GM18526 (cell line): ENCODE measurements around the gene GPR37.

Source experiments
- POLR2A ChIP-seq: IDR thresholded peaks from 3 replicates; pipeline ENCODE4 v1.6.1; 2011; ENCODE audit not compliant: insufficient read length; ENCODE audit errors: extremely low read depth

Gene GPR37

GRCh38 chr7:124764051-124764846, 1.3 kb downstream of the GPR37 start:
- TF ChIP-seq POLR2A = no peak

- no peak for TF ChIP-seq POLR2A
Measured at GRCh38 chr7:124762611-124763143, 2.9 kb downstream of the GPR37 start.

GRCh38 chr7:124761164-124761715, 4.4 kb downstream of the GPR37 start:
- TF ChIP-seq POLR2A = no peak

GRCh38 chr7:124758327-124758726, 7.3 kb downstream of the GPR37 start:
- no peak for TF ChIP-seq POLR2A

GRCh38 chr7:124754576-124755268, 10.9 kb downstream of the GPR37 start:
- no peak for TF ChIP-seq POLR2A

GRCh38 chr7:124752310-124752709, 13.3 kb downstream of the GPR37 start:
- no peak for TF ChIP-seq POLR2A

- TF ChIP-seq POLR2A = no peak
Measured at GRCh38 chr7:124751027-124751426, 14.6 kb downstream of the GPR37 start.

GRCh38 chr7:124747072-124747471, 18.5 kb downstream of the GPR37 start:
- TF ChIP-seq POLR2A = no peak

- TF ChIP-seq POLR2A = no peak
Measured at GRCh38 chr7:124738639-124739038, 27.0 kb downstream of the GPR37 start.

- TF ChIP-seq POLR2A = no peak
Measured at GRCh38 chr7:124737760-124738300, 27.8 kb downstream of the GPR37 start.

- no peak for TF ChIP-seq POLR2A
Measured at GRCh38 chr7:124728610-124729009, 37.0 kb downstream of the GPR37 start.

- no peak for TF ChIP-seq POLR2A
Measured at GRCh38 chr7:124724507-124725192, 40.9 kb downstream of the GPR37 start.

GRCh38 chr7:124724079-124724478, 41.5 kb downstream of the GPR37 start:
- no peak for TF ChIP-seq POLR2A

- no peak for TF ChIP-seq POLR2A
Measured at GRCh38 chr7:124723012-124723411, 42.6 kb downstream of the GPR37 start.

GRCh38 chr7:124722292-124722691, 43.3 kb downstream of the GPR37 start:
- no peak for TF ChIP-seq POLR2A
